Measurements from ENCODE around the gene HTRA3.

Gene HTRA3

DNA sequence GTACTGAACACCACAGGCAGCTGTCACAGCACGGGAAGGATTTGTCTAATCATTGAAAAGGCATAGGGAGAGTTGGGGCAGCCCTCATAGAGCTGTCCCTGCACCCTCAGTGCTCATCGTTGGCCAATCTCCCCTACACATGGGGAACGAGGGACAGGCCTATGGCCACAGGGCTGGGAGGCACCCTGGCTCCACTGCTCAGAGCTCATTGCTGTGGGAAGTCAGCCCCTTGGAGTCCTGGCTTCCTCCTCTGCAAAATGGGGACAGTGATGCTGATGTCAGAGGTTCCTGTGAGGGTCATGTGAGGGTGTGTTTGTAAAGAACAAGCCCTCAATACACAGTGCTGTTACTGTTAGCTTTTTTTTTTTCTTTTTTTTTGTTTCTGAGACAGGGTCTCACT is 19.3 kb upstream of the HTRA3 start:
- no peak for DNase-seq

DNA sequence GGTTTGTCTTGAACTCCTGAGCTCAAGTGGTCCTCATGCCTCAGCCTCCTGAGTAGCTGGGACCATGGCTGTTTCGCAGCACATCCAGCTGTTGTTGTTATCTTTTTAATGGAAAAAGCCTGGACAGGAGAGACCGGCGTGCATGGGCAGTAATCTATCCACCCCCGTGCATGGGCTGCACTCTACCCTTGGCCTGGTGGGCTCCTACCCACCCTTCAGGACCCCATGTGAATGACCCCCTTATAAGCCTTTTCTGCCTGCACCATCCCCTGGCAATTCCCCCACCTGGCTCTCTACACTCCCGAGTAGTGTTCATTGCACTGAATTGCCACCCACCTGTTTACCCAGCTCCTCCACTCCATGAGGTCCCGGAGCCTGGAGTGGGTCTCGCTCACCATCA is 18.9 kb upstream of the HTRA3 start:
- no peak for DNase-seq

DNA sequence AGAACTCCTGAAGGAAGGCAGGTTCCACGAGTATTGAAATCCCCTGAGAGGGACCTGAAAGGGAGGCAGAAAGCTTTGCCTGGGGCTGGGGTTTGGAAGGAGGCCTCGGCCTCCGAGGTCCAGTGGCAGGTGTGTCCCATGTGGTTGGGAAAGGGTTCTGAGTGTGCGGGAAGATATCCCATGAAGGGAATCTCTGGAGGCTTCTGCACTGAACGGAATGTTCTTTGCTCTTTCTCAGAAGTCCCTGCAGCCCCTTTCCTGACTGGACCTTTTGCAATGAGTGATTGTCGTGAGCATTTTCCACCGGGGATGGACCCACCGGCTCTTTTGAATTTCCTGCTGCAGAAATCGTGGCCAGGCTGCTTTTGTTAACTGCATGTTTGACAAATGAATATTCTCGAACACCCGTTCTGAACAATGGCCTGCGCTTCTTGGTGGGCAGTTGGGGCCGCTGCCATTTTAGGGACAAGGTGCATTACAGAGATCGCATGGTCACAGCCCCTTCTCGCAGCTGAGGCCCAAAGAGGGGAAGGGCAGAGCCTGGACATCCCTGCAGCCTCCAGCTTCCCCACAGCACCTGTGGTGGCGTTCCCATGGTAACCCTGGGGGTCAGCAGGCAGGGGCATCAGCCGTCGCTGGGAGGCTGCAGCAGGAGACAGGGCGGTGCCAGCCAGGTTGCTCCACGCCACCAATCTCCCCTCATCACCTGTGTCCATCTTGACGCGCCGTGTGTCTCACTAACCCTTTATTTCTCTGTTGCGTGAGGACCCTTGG is 18.3 kb upstream of the HTRA3 start:
- no peak for DNase-seq

DNA sequence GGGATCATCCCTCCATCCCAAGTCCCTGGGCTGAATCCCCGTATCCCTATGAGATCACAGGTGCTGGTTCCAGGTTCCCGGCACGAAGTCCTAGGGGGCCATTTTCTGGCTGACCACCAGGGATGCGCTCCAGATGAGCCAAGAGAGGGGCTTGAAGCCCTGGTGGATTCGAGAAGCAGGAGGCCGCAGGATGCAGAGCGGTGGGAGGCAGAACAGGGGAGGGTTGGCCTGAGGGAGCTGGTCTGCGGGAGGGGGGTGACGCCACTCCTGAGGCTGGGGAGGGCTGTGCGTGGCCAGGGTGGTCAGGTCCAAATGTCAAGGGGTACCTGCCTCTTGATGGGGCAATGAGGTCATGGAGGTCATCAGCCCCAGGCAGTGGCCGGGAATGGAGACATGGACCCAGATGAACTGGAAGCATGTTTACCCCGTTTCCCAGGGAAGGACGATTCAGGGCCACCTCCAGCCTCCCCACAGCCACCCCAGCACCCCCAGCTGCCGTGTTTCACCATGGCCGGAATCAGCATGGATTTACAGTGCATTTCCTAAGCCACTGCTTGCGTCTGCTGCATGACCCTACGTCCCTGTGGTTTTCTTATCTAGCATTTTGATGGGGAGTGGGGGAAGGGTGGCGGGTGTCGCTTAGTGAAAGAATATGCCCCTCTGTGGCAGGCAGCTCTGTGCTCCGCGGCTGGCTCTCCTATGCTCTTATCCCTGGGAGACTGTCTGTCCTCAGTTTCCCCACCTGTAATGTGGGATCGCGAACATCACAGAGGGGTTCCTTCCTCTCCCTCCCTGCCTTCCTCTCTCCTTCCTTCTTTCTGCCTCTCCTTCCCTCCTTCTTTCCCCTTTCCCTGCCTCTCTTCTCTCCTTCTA is 17.0 kb upstream of the HTRA3 start:
- no peak for DNase-seq

DNA sequence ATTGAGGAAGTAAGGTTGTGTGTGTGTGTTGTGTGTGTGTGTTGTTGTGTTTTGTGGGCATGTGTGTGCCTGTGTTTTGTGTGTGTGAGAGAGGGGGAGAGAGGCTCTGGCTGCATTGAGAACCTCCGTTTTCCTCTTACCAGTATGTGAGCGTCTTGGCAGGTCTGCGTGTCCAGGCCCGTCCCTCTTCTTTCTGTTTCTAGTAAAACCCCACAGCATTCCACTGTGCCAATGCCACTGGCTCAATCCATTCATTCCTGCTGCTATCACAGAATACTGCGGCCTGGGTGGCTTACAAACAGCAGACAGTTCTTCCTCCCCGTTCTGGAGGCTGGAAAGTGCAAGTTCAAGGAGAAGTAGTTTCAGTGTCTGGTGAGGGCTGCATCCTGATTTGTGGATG is 15.5 kb upstream of the HTRA3 start:
- no peak for DNase-seq

DNA sequence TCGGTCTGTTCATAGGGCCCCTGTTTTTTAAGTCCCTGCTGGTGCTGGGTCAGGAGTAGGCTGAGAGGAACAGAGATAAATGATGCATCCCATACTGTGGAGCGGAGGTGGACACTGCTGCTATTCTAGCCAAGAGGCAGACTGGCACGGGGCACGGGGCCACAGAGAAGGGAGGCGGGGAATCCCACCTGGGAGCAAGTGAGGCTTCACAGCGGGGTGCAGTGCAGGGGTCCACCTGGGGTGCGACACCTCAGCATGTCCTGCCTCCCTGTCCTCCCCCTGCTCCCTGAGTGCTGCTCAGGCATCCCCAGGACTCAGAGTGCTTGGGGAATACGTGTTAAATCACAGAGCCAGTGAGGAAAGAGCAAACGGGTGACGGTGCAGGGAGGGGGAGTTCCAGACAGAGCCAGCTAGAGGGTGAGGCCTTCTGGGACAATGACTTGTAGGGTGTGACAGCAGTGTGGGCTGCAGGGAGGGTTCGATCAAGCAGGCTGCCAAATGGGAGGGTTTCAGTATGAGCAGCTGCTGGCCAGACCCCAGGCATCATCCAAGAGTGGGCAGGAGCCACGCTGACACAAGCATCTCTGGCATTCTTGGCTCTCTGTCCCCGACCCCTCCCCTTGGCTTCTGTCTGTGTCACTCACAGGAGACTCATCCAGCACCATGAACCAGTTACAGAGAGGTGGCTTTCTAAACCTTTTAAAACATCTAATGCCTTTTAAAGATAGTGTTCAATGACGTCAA is 13.7 kb upstream of the HTRA3 start:
- DNase-seq: no peak

DNA sequence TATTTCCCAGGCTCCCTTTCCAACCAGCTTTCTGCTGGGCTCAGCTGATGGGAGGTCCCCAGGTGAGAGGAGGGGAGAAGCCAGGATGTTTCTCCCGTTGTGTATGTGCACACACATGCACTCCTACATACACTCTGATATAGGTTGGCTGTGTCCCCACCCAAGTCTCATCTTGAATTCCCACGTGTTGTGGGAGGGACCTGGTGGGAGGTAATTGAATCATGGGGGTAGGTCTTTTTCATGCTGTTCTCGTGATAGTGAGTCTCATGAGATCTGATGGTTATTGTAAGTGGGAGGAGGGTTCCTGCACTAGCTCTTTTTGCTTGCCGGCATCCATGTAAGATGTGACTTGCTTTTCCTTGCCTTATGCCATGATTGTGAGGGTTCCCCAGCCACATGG is 11.7 kb upstream of the HTRA3 start:
- no peak for DNase-seq

DNA sequence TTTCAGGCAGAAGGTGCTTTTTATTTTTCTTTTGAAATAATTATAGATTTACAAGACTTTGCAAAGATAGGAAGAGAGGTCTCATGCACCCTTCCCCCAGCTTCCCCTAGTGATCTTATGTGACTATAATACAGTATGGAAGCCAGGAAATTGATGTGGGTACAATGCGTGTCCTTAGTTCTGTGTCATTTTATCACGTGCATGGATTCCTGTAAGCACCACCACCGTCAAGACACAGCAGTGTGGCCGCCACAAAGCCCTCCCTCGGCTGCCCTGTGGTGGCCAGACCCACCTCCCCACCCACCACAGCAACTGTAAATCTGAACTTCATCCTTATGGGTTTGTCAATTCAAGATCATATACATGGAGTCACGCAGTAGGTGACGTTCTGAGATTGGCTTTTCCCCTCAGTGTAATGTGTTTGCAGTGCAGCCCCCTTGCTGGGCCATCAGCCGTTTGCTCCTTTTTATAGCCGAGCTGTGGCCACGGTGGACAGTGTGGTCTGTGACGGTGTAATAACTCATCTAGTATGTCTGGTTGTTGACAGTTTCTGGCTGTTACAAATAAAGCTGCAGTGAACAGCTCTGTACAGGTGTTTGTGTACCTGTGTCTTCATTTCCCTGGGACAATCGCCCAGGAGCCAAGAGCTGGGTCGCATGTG is 10.9 kb upstream of the HTRA3 start:
- DNase-seq: no peak

DNA sequence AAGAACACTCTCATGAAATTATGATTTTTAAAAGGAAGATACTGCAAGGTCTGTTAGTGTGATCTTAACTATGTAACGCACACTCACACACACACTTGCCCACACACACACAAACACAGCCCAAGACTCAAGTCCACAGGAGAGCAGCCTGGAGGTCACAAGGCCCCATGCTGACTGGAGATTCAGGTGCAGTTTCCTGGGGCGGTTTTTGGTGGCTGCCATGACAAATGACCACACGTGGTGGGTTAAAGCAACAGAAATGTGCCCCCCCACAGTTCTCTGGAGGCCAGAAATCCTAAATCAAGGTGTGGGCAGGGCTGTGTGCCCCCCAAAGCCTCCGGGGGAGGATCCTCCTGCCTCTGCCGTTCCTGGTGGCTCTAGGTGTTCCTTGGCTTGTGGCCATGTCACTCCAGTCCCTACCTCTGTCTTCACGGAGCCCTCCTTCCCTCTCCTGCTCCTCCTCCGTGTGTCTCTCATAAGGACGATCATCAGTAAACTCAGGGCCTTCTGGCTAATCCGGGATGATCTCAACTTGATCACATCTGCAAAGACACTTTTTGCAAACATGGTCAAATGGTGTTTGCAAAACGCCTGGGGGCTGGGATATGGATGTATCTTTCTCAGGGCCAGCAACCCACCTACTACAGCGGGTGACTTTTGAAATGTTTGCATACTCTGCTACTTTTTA is 9.7 kb upstream of the HTRA3 start:
- no peak for DNase-seq

DNA sequence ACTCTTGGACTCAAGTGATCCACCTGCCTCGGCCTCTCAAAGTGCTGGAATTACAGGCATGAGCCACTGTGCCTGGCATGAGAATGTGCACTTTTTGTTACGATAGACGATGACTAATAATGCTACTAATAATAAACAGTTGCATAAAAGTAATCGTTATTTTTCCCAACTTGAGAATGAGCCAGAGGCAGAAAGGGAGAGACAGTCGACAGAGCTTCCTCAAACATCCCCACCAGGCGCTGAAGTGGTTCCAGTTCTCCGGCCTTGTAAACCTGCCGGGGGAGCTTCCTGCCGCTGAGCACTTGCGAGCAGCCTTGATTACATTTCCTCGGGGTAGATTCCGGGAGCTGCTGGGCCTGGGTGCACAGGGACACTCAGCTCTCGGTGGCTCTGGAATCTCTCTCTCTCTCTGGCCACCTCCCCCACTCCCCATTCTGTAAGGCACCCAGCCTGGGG is 8.9 kb upstream of the HTRA3 start:
- no peak for DNase-seq

DNA sequence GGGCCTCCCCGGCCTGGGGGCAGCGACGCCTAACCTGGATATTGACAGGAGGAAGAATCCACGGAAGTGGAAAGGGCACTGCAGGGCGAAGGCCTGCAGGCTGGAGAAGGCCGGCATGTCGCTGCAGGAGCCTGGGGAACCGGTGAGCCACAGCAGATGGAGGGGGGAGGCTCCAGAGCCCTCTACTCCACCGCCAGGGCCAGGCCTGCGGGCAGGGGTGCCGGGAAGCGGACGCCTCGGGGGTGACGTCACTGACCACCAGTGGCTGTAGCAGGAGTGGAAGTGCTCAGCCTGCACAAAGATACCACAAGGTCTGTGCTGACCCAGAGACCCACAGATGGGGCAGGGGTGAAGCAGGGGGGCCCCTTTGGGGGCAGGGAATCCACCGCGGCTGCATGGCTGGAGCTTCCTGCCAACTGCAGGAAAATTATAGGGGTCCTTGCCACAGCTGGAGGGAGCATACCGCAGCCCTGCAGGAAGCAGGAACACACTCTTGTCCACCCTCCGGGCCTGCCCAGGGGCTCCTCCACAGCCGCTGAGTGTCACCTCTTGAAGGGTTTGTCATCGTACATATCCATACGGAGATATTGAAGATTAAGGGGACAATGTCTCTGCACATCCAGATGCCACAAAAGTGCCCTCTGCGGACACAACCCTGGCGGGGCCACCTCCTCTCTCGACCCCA is 7.6 kb upstream of the HTRA3 start:
- DNase-seq: no peak

DNA sequence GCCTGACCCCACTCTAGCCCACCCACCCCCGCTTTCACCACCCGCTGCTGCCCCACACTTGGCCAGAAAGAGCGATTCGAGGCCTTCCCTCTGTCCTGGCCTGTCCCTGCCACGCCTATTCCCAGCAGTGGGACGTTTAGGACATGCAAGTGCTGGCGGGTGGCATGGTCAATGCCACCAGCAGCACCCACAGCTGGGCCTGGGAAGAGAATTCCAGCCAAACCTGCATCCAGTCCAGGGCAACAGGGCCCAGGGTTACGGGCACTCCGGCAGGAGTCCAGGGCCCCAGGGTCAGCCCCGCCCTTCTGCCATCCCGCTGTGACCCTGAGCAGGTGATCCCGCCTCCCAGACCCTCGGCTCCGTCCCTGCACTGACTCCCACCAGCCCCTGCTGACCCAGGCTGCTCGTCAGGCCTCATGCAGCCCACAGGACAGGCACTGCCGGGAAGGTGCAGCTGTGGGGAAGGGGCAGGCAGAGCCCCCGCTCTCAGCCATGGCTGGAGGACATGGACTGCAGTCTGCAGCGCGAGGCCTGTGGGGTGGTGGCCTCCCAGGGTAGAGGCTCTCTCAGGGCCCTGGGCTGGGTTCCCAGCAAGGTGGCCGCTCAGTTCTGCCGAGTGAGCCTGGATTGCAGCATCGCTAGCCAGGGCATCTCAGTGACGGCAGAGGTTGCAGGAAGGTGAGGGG is 6.8 kb upstream of the HTRA3 start:
- DNase-seq: no peak

DNA sequence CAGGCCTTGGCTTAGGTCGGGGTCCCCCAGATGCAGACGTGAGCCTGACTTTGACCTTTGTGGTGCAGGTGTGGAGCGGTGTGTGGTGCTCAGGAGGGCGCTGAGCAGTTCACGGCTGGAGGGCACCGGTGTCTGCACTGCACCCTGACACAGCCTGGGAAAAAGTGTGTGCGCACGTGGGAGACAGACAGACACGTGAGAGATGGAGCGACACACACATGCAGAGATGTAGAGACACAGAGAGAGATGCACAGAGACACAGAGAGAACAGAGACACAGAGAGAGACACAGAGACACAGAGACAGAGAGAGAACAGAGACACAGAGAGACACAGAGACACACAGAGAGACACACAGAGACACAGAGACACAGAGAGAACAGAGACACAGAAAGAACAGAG is 6.2 kb upstream of the HTRA3 start:
- DNase-seq: no peak

DNA sequence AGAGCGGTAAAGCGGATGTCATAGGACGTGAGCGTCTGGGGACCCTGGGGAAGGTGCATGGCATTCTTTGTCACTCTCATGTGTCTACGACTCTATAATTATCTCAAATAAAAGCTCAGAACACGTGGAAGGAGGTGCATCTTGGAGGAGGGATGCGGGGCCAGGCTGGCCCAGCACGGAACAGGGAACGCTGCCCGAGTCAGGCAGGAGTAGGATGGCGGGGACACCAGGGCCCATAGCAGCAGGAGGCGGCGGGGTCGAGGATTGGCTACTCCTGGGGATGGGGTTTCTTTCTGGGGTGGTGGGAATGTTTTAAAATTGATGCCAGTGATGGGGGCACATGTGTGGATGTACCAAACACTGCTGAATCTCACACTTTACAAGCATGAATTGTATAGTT is 5.4 kb upstream of the HTRA3 start:
- no peak for DNase-seq

DNA sequence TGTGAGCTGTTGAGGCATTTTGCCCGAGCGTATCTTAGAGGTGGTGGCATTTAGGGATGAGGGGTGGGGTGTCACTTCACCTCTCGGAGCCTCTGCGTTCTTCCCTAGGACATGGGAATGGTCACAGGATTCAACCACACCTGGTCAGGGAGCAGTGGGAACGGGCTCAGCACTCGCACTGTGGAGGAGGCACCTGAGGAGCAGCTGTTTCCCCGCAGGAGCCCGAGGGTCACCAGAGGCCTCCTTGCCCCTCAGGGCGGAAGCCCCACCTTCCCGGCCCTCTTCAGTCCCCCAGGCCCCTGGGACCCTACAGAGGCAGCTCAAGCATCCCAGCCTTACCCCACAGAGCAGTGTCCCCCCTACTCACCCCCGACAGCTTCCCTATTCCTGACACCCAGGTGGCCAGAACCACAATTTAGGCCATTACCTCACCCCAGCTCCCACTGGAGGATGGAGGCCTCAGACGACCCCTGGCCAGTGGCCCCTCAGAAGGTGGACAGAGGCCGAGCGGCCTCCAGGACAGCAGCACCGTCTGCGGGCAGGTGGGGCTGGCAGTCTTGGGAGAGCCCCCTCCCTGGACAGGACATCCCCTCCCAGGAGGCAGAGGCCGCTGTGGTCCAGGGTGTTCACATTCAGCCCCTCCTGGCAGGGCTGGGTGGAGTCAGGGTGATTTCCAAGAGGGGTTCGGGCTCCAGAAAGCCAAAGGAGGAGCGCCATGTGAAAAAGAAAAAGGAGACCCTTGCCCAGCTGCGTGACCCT is 4.2 kb upstream of the HTRA3 start:
- no peak for DNase-seq

DNA sequence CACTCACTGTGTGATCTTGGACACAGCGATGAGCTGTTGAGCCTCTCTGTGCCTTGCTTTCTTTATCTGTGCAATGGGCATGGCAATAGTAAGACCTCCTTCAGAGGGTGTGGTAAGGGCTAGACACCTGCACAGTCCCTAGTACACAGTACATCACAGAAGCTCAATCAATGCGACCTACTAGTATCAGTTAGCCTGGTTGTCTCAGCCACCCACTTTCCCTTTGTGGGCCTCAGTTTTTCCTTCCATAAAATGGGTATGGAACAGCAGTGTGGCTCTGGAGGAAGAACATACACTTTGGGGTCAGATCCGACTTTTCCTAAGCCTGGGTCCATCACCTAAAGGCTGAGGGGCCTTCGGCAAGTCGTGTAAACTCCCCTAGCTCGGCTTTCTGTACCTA is 3.5 kb upstream of the HTRA3 start:
- DNase-seq: no peak

DNA sequence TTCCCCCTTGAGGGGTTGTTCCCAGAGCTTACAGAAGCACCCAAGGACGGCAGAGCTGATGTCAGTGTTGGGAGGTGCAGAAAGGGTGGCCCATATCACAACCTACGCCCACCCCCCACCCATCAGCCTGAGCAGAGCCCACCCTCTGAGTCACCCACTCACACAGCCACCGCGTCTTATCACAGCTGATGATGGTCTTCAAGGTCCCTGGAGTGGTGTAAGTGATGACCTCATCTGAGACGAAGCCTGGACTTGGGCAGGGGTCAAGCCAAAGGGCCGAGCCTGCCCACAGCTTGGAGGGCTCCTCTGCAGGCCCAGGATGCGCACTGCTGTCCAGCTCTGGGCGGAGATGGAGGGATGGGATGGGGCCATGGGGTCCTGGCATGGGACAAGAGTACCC is 3.0 kb upstream of the HTRA3 start:
- DNase-seq: no peak

DNA sequence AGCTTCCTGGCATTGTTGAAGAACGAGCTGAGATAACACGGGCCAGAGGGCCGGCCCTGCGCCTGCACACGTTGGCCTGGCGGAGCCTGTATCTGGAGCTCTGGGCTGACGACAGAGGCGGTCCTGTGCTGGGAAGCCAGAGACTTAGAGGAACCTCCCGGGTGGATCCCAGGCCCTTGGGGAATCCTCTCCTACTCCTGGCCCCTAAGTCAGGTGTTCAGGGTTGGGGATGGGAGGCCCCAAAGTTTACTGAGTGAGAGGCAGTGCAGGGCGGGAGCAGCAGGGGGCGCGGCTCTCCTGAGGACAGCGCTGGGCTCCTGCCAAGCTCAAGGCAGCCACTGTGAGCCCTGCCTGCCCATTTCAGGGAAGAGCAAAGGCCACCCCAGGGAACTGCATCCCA is 2.5 kb upstream of the HTRA3 start:
- peak; percentile 7 for DNase-seq

DNA sequence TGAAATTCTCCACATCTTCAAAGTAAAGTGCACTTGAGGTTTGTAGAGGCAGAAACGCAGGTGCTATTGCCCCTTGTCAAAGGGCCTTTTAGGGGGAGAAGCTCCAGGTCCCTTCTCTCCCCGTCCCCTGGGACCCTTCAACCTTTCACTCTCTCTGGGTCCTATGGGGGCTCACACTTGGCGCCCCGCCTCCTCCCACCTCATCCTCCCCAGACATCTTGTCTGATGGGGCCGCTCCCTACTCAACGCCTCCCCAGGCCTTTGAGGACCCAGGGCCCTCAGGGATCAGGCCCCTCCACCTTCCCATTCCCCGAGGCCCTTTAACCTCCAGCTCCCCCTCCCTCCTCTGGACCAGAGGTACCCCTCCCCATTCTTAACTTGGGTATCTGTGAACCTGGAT is 1.3 kb upstream of the HTRA3 start:
- DNase-seq: no peak

DNA sequence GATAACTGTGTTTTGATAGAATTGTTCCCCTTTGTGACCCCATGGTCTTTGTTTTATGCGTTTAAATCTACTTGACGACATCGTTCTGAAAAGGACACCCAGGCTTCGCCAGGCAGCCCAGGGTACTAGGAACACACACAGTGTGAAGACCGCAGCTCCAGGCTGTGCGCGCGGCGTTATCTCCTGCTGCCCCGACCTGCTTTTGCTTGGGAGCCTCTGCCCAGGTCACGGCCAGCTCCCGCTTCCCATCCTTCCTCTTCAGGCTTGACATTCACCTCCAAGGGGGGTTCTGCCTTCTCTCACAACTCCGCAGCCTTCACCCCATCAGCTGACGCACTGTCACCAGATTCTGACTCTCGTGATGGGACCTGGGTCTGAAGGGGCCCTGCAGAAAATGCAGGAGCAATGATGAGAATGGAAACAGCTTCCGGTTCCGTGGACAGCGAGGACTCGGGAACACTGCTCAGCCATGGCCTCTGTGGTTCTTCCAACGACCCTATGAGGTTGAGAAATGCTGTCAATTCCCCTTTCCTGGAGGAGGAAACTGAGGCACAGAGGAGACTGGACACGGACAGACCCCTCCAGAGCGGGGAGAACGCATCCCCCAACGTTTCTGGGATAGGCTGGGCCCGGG is 536 bp upstream of the HTRA3 start:
- no peak for DNase-seq
